Testis (tissue), 3 donors: ENCODE measurements around the gene NFATC2. TPM values are rescaled to one million over a fixed set of nuclear protein-coding genes. Genes with fewer than 3 reads are reported as not detected.

Experiments
- DNase-seq: peaks from one replicate; pipeline ENCODE4 v3.0.0-alpha.2; 2019
- H3K27ac ChIP-seq, 2 donors: fragments of 200-600 bp; sonication (generic); one replicate each; pipeline ENCODE4 v1.5.1; 2019
- H3K27me3 ChIP-seq: fragments of 200-600 bp; sonication (generic); one replicate; pipeline ENCODE4 v1.5.1; 2019
- H3K36me3 ChIP-seq: fragments of 200-600 bp; sonication (generic); one replicate; pipeline ENCODE4 v1.5.1; 2017; ENCODE audit warnings: low read depth; ENCODE audit errors: missing control alignments
- H3K4me1 ChIP-seq: fragments of 200-600 bp; sonication (generic); one replicate; pipeline ENCODE4 v1.5.1; 2019
- H3K4me3 ChIP-seq, 2 donors: fragments of 200-600 bp; sonication (generic); one replicate each; pipeline ENCODE4 v1.5.1; 2017 to 2019
- H3K9me3 ChIP-seq: fragments of 200-600 bp; sonication (generic); one replicate; pipeline ENCODE4 v1.5.1; 2017
- CTCF ChIP-seq, 3 experiments: fragments of 450-650 bp in 2 of 3; fragments of 200-600 bp in 1 of 3; sonication (generic) in 1 of 3; IDR thresholded peaks; one replicate each; pipeline ENCODE4 v1.5.1; 2016 to 2019; ENCODE audit warnings: antibody characterized with exemption in 3 of 3, mild to moderate bottlenecking in 2 of 3, moderate library complexity in 1 of 3
- POLR2A ChIP-seq: fragments of 450-650 bp; IDR thresholded peaks from one replicate; pipeline ENCODE4 v1.6.1; 2017; ENCODE audit warnings: antibody characterized with exemption, mild to moderate bottlenecking, moderate library complexity
- WGBS, 2 donors: methylation state at CpG; one replicate each; pipeline ENCODE4 v1.1.5; 2018; 5-methylcytosine and 5-hydroxymethylcytosine counted together
- intact Hi-C: fragments of 100-400 bp; cut with DNase I; formaldehyde crosslinking; loops from one replicate; pipeline ENCODE4 v1.15.1; 2023; ENCODE audit warnings: low total_unique reads
- polyA plus RNA-seq: library from polyadenylated mRNA; stranded (reverse); fragments of 350-450 nt; fragmentation: Illumina TruSeq; extraction: RNeasy Lipid Tissue Mini Kit (QIAGEN cat#74804); gene quantifications from one replicate; pipeline ENCODE4 v1.2.3, GENCODE V29; 2014; ENCODE audit warnings: low read depth, low replicate concordance; ENCODE audit not compliant: insufficient read depth
- total RNA-seq, 2 donors: library from RNA; depleted of rRNA; stranded (reverse); fragments of >200 nt; gene quantifications; one replicate each; pipeline ENCODE4 v1.2.3, GENCODE V29; 2016

The NFATC2 gene
- total and polyA plus RNA-seq, 3 donors from 2014 or later: 5.4 to 7.5 (median 6.5) TPM

DNA sequence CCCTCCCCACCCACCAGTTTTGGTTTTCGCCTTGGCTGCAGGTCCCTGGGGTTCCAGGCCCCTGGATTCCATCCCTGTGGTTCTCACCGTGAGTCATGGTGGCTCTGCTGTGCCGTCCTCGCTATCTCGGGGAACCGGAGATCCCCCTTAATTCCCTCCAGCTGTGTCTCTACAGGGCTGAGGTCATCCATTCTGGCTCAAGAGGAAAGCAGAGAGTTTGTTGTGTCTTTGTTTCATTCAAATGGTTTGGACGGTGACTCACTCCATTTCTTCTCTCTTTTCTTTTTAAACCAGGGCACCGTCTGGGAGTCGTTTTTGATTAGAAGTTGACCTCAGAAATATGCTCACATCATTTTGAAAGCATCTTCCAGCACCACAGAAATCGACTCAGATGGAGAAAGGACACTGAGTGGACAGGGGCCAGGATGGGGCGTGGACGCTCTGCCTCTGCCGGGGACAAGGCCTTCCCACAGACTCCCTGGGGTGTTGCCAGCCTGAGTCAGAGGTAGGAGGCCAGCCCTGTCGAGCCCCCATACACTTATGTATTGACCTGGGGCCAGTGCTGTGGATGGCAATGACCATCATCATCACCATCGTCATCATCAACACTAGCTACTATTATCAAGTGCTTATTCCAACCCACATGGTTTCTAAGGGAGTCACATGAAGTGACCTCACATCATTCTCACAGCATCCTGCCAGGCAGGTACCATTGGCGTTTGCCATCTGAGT lies 176.2 kb downstream of the NFATC2 start:
- Histone ChIP-seq H3K36me3 (no peaks in the 10 kb centered on the region), H3K27ac (no peak overlapping the region), H3K27me3 (no peaks in the 10 kb centered on the region), H3K4me1 (no peaks in the 10 kb centered on the region), H3K9me3 (no peaks in the 10 kb centered on the region), H3K4me3 (no peak overlapping the region)
- intact Hi-C loops: no loop called here
- no peak for DNase-seq
- 64 to 75% methylated on average over 13 to 16 of the region's 16 CpGs for WGBS, 2 donors
- TF ChIP-seq CTCF (IDR thresholded peaks at IDR 0.05) (no peak), POLR2A (no peak)

- Histone ChIP-seq H3K4me3 (no peak overlapping the region), H3K4me1 (no peaks in the 10 kb centered on the region), H3K36me3 (no peaks in the 10 kb centered on the region), H3K27ac (no peak overlapping the region), H3K9me3 (no peaks in the 10 kb centered on the region), H3K27me3 (no peaks in the 10 kb centered on the region)
- 77 to 81% methylated on average over 3 of the region's 3 CpGs for WGBS, 2 donors
- DNase-seq: no peak
- intact Hi-C loops: no loop called here
- TF ChIP-seq CTCF (IDR thresholded peaks at IDR 0.05) (no peak), POLR2A (no peak)
These were observed 176.8 kb downstream of the NFATC2 start for GRCh38 chr20:51365670-51366069.

- Histone ChIP-seq H3K4me1 (no peaks in the 10 kb centered on the region), H3K9me3 (no peaks in the 10 kb centered on the region), H3K4me3 (no peak overlapping the region), H3K36me3 (no peaks in the 10 kb centered on the region), H3K27ac (no peak overlapping the region), H3K27me3 (no peaks in the 10 kb centered on the region)
- DNase-seq: no peak
- TF ChIP-seq CTCF (IDR thresholded peaks at IDR 0.05) (no peak), POLR2A (no peak)
- intact Hi-C loops: no loop called here
These were observed 178.7 kb downstream of the NFATC2 start for GRCh38 chr20:51363813-51364212.

GRCh38 chr20:51363378-51363777 lies 179.1 kb downstream of the NFATC2 start:
- 46 to 68% methylated on average over 1 to 2 of the region's 2 CpGs for WGBS, 2 donors
- TF ChIP-seq POLR2A: no peak
- no peak for TF ChIP-seq CTCF (IDR thresholded peaks at IDR 0.05)
- Histone ChIP-seq H3K4me1 (no peaks in the 10 kb centered on the region), H3K4me3 (no peak overlapping the region), H3K27me3 (no peaks in the 10 kb centered on the region), H3K9me3 (no peaks in the 10 kb centered on the region), H3K36me3 (no peaks in the 10 kb centered on the region), H3K27ac (no peak overlapping the region)
- DNase-seq: no peak
- intact Hi-C loops: no loop called here

DNA sequence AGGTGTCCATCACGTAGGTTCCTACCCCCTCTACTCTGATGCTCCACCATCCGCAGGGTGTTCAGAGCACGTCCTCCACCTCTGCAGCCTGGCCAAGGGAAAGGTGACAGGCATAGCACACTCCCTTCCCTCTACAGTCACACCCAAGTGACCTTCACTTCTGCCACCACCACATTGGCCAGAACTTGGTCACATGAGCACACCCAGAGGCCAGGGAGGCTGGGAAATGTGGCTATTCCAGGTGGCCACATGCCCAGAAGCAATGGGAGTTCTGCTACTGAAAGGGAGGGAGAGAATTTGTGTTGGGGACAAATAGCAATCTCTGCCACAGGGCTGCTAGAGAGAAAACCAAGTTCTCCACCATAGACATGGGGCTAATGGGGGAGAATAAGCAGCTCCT lies 180.3 kb downstream of the NFATC2 start:
- intact Hi-C loops: no loop called here
- no peak for DNase-seq

More for the DNA sequence above, 180.3 kb downstream of the NFATC2 start:
- TF ChIP-seq CTCF (IDR thresholded peaks at IDR 0.05) (no peak), POLR2A (no peak)
- 89 to 90% methylated on average over 3 of the region's 3 CpGs for WGBS, 2 donors
- no peaks in the 10 kb centered on the region for H3K27me3 ChIP-seq
- no peaks in the 10 kb centered on the region for H3K36me3 ChIP-seq
- no peaks in the 10 kb centered on the region for H3K4me1 ChIP-seq
- no peak overlapping the region for H3K4me3 ChIP-seq
- no peaks in the 10 kb centered on the region for H3K9me3 ChIP-seq
- H3K27ac ChIP-seq: no peak overlapping the region
